Measurements from ENCODE around the gene CYB561A3.

The CYB561A3 gene

DNA sequence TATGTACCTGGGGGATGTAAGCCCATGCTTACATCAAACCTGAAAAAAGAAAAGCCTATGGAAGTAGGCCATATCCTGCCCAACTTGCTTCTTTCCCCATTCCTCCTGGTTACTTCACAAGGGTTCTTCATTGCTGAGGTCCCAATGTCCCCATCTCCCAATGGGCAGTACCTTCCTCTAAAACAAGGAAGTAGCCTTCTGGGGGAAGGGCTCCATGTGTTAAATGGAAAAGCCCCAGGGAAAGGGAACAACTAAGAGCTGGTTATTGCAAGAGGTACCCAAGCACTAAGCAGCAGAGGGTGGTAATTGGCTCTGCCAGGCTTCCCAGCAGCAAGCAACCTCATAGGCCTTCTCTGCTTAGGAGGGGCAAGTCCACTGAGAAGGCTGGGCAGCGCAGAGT is 42.0 kb upstream of the CYB561A3 start:
- peaks cover 6 to 8% of the 10 kb centered on the region in 2 experiments for H3K4me1 ChIP-seq (ENCODE audit: control insufficient read depth in 1 of 2, insufficient read depth in 1 of 2, low read depth in 1 of 2, low read length in 1 of 2)
- TF ChIP-seq, protein P1, sequence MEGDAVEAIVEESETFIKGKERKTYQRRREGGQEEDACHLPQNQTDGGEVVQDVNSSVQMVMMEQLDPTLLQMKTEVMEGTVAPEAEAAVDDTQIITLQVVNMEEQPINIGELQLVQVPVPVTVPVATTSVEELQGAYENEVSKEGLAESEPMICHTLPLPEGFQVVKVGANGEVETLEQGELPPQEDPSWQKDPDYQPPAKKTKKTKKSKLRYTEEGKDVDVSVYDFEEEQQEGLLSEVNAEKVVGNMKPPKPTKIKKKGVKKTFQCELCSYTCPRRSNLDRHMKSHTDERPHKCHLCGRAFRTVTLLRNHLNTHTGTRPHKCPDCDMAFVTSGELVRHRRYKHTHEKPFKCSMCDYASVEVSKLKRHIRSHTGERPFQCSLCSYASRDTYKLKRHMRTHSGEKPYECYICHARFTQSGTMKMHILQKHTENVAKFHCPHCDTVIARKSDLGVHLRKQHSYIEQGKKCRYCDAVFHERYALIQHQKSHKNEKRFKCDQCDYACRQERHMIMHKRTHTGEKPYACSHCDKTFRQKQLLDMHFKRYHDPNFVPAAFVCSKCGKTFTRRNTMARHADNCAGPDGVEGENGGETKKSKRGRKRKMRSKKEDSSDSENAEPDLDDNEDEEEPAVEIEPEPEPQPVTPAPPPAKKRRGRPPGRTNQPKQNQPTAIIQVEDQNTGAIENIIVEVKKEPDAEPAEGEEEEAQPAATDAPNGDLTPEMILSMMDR (IDR thresholded peaks at IDR 0.05) = no peak
- peaks cover 81% of the 10 kb centered on the region for H3K36me3 ChIP-seq
- no peaks in the 10 kb centered on the region for H3K9me3 ChIP-seq
- H3K27ac ChIP-seq = peak overlapping the region; percentile 58
- no peaks in the 10 kb centered on the region for H3K27me3 ChIP-seq
- H3K4me3 ChIP-seq (ENCODE audit: low read depth in 1 of 2, low read length in 1 of 2) = no peak overlapping the region

DNA sequence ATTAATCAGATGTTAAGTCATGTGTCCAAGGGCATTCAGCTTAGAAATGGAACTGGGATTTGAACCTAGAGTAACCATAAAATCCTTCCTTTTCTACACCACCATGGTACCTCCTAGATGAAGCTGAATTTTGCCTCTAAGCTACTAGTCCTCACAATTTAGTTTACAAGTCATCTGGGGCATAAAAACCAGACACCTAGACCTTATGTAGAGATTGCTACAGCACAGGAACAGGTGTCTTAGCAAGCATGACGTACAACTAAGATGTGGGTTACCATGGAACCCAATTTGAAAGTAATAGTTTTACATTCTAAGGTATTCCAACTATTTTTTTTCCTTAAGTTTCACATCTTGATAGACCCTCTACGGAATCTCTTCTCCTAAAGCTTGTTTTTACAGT is 39.9 kb upstream of the CYB561A3 start:
- Histone ChIP-seq H3K36me3 (peaks cover 73% of the 10 kb centered on the region), H3K27ac (peak overlapping the region; percentile 58), H3K4me1 (ENCODE audit: control insufficient read depth in 1 of 2, insufficient read depth in 1 of 2, low read depth in 1 of 2, low read length in 1 of 2) (peaks cover 6 to 8% of the 10 kb centered on the region in 2 experiments), H3K9me3 (no peaks in the 10 kb centered on the region), H3K27me3 (no peaks in the 10 kb centered on the region), H3K4me3 (ENCODE audit: low read depth in 1 of 2, low read length in 1 of 2) (no peak overlapping the region)
- TF ChIP-seq, protein P1 (IDR thresholded peaks at IDR 0.05) = no peak

DNA sequence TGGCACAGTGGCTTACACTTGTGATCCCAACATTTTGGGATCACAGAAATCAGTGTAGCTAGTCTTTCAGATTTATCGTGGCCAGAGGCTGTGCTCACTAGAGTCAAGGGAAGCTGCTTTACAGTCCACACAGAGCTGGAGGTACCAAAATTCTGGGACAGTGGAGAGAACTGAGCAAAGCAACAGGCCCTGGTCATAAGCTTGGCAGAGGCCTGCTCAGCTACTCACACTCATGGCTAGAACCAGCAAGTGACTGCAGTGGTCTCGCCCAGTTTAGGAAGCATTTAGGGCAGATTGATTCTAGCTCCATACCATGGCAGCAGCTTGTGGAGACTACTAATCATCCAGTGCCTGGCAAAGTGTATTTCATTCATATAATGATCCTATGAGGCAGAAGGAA is 39.5 kb upstream of the CYB561A3 start:
- Histone ChIP-seq H3K36me3 (peaks cover 69% of the 10 kb centered on the region), H3K4me3 (ENCODE audit: low read depth in 1 of 2, low read length in 1 of 2) (no peak overlapping the region), H3K27ac (peak overlapping the region; percentile 58), H3K9me3 (no peaks in the 10 kb centered on the region), H3K4me1 (ENCODE audit: control insufficient read depth in 1 of 2, insufficient read depth in 1 of 2, low read depth in 1 of 2, low read length in 1 of 2) (peaks cover 8 to 9% of the 10 kb centered on the region in 2 experiments), H3K27me3 (no peaks in the 10 kb centered on the region)
- TF ChIP-seq, protein P1 (IDR thresholded peaks at IDR 0.05) = no peak

DNA sequence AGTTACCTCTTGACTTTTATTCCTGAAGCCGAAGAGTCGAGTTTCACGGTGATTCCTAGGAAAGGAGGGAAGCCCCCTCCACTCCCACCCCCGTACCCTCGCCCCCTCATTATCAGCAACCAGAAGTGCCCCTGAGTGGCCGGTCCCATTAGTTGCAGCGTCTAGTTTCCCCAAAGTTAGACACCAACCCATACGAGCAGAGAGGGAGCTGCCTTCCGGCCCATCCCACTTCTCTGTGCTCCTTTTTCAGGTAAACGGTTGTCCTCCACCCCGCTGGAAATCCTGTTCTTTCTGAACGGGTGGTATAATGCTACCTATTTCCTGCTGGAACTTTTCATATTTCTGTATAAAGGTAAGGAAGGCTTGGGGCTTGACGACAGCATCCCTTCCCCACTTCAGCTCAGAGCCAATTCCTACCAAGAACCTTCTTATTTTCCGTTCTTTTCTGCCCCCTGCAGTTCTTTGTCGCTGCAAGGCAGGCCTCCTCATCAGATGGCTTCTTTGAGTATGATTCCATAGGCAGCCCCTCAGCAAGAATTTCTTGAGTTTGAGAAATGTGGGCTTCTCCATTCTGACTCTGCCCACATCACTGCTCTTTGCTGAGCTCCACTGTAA is 31.4 kb upstream of the CYB561A3 start:
- peaks cover 26 to 27% of the 10 kb centered on the region in 2 experiments for H3K4me1 ChIP-seq (ENCODE audit: control insufficient read depth in 1 of 2, insufficient read depth in 1 of 2, low read depth in 1 of 2, low read length in 1 of 2)
- H3K27me3 ChIP-seq = no peaks in the 10 kb centered on the region
- no peaks in the 10 kb centered on the region for H3K9me3 ChIP-seq
- TF ChIP-seq, protein P1 (IDR thresholded peaks at IDR 0.05) = no peak
- H3K36me3 ChIP-seq = peaks cover 24% of the 10 kb centered on the region
- H3K27ac ChIP-seq = peak overlapping the region; percentile 91
- peak overlapping the region; percentile 80 to 96 for H3K4me3 ChIP-seq (ENCODE audit: low read depth in 1 of 2, low read length in 1 of 2)

DNA sequence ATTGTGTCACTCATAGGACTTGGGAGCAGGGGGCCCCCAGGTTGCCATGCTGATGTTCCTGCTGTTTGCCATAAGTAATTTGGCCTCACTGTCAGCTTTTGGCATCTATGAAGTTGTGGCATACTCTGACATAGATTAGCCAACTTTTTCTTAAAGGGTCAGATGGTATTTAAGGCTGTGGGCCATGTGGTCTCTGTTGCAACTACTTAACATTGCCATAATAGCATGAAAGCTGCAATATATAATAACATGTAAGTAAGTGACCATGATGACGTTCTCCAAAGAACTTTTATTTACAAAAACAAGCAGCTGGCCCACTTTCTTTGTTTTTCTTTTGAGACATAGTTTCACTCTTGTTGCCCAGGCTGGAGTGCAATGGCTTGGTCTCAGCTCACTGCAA is 28.5 kb upstream of the CYB561A3 start:
- Histone ChIP-seq H3K36me3 (peaks cover 8% of the 10 kb centered on the region), H3K27me3 (no peaks in the 10 kb centered on the region), H3K4me1 (ENCODE audit: control insufficient read depth in 1 of 2, insufficient read depth in 1 of 2, low read depth in 1 of 2, low read length in 1 of 2) (peaks cover 26 to 33% of the 10 kb centered on the region in 2 experiments), H3K9me3 (no peaks in the 10 kb centered on the region), H3K4me3 (ENCODE audit: low read depth in 1 of 2, low read length in 1 of 2) (no peak overlapping the region), H3K27ac (no peak overlapping the region)
- TF ChIP-seq, protein P1 (IDR thresholded peaks at IDR 0.05) = no peak

Measured in neutrophil (primary cell).